Fibroblast of lung (primary cell): ENCODE measurements around the gene CCDC80. TPM values are rescaled to one million over a fixed set of nuclear protein-coding genes. Genes with fewer than 3 reads are reported as not detected.

Experiments
- DNase-seq, 2 donors: peaks; one replicate each; pipeline versions ENCODE4 v3.0.0 to v3.0.0-alpha.2; 2010; ENCODE audit warnings: low read depth in 2 of 2
- H2AFZ ChIP-seq: 2 replicates; pipeline ENCODE4 v1.5.1; 2012; ENCODE audit warnings: low read length, control low read depth, inconsistent platforms
- H3K27ac ChIP-seq: 2 replicates; pipeline ENCODE4 v1.5.1; 2011; ENCODE audit warnings: low read length, control low read depth; ENCODE audit not compliant: insufficient read depth
- H3K27me3 ChIP-seq: 2 replicates; pipeline ENCODE4 v1.5.1; 2011; ENCODE audit warnings: mild to moderate bottlenecking, low read length; ENCODE audit not compliant: control insufficient read depth, insufficient read depth
- H3K36me3 ChIP-seq: 2 replicates; pipeline ENCODE4 v1.5.1; 2011; ENCODE audit warnings: low read length; ENCODE audit not compliant: control insufficient read depth, insufficient read depth
- H3K4me1 ChIP-seq: 2 replicates; pipeline ENCODE4 v1.5.1; 2011; ENCODE audit warnings: low read length; ENCODE audit not compliant: control insufficient read depth, insufficient read depth; ENCODE audit errors: extremely low read depth
- H3K4me2 ChIP-seq: 2 replicates; pipeline ENCODE4 v1.5.1; 2011; ENCODE audit warnings: low read length, control low read depth; ENCODE audit not compliant: insufficient read depth; ENCODE audit errors: extremely low read depth
- H3K4me3 ChIP-seq, 4 experiments: fragments of 200-600 bp in 1 of 4; sonication (generic) in 1 of 4; replicated peaks in 1 of 4; 2 replicates each; pipeline ENCODE4 v1.5.1; 2011 to 2016; ENCODE audit warnings: low read length in 4 of 4, low read depth in 3 of 4, mild to moderate bottlenecking in 3 of 4, control low read depth in 2 of 4, inconsistent platforms in 1 of 4, mixed read lengths in 1 of 4; ENCODE audit not compliant: insufficient read depth in 1 of 4; ENCODE audit errors: control extremely low read depth in 1 of 4
- H3K79me2 ChIP-seq: 2 replicates; pipeline ENCODE4 v1.5.1; 2012; ENCODE audit warnings: mild to moderate bottlenecking, low read length, inconsistent platforms; ENCODE audit not compliant: control insufficient read depth, insufficient read depth
- H3K9ac ChIP-seq: 2 replicates; pipeline ENCODE4 v1.5.1; 2011; ENCODE audit warnings: mild to moderate bottlenecking, low read length, control low read depth; ENCODE audit not compliant: insufficient read depth
- H3K9me3 ChIP-seq: 2 replicates; pipeline ENCODE4 v1.5.1; 2012; ENCODE audit warnings: low read depth, low read length; ENCODE audit not compliant: control insufficient read depth, insufficient read depth
- H4K20me1 ChIP-seq: 2 replicates; pipeline ENCODE4 v1.5.1; 2011; ENCODE audit warnings: low read length; ENCODE audit not compliant: control insufficient read depth, insufficient read depth; ENCODE audit errors: extremely low read depth
- EZH2 ChIP-seq: IDR thresholded peaks from 2 replicates; pipeline ENCODE4 v1.5.1; 2012; ENCODE audit warnings: low read length, control low read depth, mild to moderate bottlenecking; ENCODE audit errors: missing control alignments
- polyA plus RNA-seq, 2 donors: library from polyadenylated mRNA; depleted of rRNA in 1 of 2; stranded (reverse) in 1 of 2; unstranded in 1 of 2; fragments of >200 nt; gene quantifications; 2 replicates each; pipeline ENCODE4 v1.2.1, GENCODE V29; 2011 to 2012; ENCODE audit warnings: missing spikeins in 1 of 2
- total RNA-seq: library from RNA; depleted of rRNA; stranded (reverse); fragments of >200 nt; gene quantifications from 2 replicates; pipeline ENCODE4 v1.2.1, GENCODE V29; 2014
- TF ChIP-seq, protein P1 (sequence below), 2 donors: IDR thresholded peaks in 1 of 2; conservative IDR thresholded peaks in 1 of 2; 1 replicate in 1 of 2; 2 replicates in 1 of 2; pipeline ENCODE4 v1.5.1; 2011 to 2012; ENCODE audit warnings: low read length in 2 of 2, control low read depth in 1 of 2, inconsistent platforms in 1 of 2, low read depth in 1 of 2, mild to moderate bottlenecking in 1 of 2

CCDC80 gene
- total and polyA plus RNA-seq, 2 donors (not counting 1 experiment from before 2014, with no cell fraction given), result 153 to 526 TPM

DNA sequence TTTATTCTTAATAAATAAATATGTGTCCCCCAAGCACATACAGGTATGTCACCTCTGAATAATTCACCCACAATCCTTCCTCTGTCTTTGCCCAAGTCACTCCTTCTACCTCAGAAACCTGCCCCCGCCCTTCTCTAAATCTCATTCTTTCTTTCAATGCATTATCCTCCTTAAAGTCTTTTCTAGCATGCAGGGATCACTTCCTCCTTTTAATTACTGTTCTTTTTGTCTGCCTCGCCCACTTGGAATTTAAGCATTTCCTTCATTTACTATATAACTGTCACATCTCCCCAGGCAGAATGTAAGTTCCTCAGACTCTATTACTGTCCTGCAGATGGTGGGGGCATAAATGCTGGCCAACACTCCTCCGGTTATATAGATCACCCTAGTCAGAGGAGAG is 7.8 kb downstream of the CCDC80 start:
- peaks cover 22% of the 10 kb centered on the region for H3K4me1 ChIP-seq
- no peak for DNase-seq
- no peaks in the 10 kb centered on the region for H4K20me1 ChIP-seq
- H3K9me3 ChIP-seq, result no peaks in the 10 kb centered on the region
- no peak overlapping the region for H2AFZ ChIP-seq
- no peak overlapping the region for H3K27ac ChIP-seq
- H3K9ac ChIP-seq, result no peak overlapping the region
- TF ChIP-seq EZH2, result no peak
- TF ChIP-seq, protein P1, sequence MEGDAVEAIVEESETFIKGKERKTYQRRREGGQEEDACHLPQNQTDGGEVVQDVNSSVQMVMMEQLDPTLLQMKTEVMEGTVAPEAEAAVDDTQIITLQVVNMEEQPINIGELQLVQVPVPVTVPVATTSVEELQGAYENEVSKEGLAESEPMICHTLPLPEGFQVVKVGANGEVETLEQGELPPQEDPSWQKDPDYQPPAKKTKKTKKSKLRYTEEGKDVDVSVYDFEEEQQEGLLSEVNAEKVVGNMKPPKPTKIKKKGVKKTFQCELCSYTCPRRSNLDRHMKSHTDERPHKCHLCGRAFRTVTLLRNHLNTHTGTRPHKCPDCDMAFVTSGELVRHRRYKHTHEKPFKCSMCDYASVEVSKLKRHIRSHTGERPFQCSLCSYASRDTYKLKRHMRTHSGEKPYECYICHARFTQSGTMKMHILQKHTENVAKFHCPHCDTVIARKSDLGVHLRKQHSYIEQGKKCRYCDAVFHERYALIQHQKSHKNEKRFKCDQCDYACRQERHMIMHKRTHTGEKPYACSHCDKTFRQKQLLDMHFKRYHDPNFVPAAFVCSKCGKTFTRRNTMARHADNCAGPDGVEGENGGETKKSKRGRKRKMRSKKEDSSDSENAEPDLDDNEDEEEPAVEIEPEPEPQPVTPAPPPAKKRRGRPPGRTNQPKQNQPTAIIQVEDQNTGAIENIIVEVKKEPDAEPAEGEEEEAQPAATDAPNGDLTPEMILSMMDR (conservative IDR thresholded peaks at IDR 0.05 in 1 of 2, IDR thresholded peaks at IDR 0.05 in 1 of 2; ENCODE audit: low read depth in 1 of 2, low read length in 2 of 2), result no peak
- H3K27me3 ChIP-seq, result no peaks in the 10 kb centered on the region
- peaks cover 77% of the 10 kb centered on the region for H3K79me2 ChIP-seq
- H3K4me2 ChIP-seq, result peak overlapping the region; percentile 49
- peaks cover 6% of the 10 kb centered on the region for H3K36me3 ChIP-seq
- peak overlapping the region in 3 of 4 experiments; percentile 1 to 77 (median 10) for H3K4me3 ChIP-seq

DNA sequence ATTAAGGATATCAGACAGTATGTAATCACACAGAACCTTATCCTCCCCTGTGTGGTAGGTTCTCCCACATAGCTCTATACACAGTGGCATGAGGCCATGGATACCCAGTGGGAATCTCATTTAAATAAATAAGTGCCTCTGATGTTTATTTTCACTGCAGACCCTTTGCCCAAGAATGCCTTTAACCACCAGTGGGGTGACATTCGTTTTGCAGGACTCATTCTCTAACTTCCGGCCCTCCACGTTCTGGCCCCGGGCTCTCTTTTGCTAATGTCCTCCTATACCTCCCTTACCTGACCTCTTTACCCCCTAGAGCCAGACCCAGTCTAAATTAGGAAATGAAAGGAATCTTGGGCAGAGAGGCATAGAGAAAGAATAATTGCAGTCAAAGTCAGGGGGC is 8.3 kb downstream of the CCDC80 start:
- peaks cover 22% of the 10 kb centered on the region for H3K4me1 ChIP-seq

DNA sequence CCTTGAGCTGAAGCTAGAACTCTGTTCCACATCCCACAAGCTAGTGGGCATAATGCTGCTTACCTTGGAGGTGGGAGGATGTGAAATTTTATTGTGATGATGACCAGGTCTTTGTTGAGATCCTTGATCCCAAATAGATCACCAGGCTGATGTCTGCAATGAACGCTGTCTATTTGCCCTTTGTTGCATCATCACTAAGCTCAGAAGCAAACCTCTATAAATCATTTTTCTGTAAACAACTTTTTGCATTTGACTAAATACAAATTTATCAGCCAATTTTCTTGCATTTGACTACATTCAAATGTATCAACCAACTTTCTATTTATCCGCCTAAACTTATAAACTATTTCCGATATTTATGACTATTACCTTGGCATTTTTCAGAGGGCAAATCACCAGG is 9.7 kb downstream of the CCDC80 start:
- Histone ChIP-seq H3K79me2 (peaks cover 60% of the 10 kb centered on the region), H2AFZ (no peak overlapping the region), H3K4me1 (peaks cover 22% of the 10 kb centered on the region), H3K27ac (no peak overlapping the region), H3K9ac (no peak overlapping the region), H3K4me3 (peak overlapping the region in 1 of 4 experiments; percentile 3), H3K9me3 (no peaks in the 10 kb centered on the region), H4K20me1 (no peaks in the 10 kb centered on the region), H3K27me3 (no peaks in the 10 kb centered on the region), H3K36me3 (peaks cover 4% of the 10 kb centered on the region), H3K4me2 (peak overlapping the region; percentile 40)
- no peak for TF ChIP-seq EZH2
- TF ChIP-seq, protein P1 (conservative IDR thresholded peaks at IDR 0.05 in 1 of 2, IDR thresholded peaks at IDR 0.05 in 1 of 2; ENCODE audit: low read depth in 1 of 2, low read length in 2 of 2), result no peak
- no peak for DNase-seq

More for the DNA sequence above, 8.3 kb downstream of the CCDC80 start:
- TF ChIP-seq EZH2, result no peak
- TF ChIP-seq, protein P1 (conservative IDR thresholded peaks at IDR 0.05 in 1 of 2, IDR thresholded peaks at IDR 0.05 in 1 of 2; ENCODE audit: low read depth in 1 of 2, low read length in 2 of 2), result no peak
- Histone ChIP-seq H3K9ac (no peak overlapping the region), H3K36me3 (peaks cover 4% of the 10 kb centered on the region), H3K4me2 (peak overlapping the region; percentile 49), H3K27ac (no peak overlapping the region), H3K27me3 (no peaks in the 10 kb centered on the region), H3K4me3 (peak overlapping the region; percentile 1 to 77 (median 8)), H2AFZ (no peak overlapping the region), H4K20me1 (no peaks in the 10 kb centered on the region), H3K79me2 (peaks cover 71% of the 10 kb centered on the region), H3K9me3 (no peaks in the 10 kb centered on the region)
- no peak for DNase-seq
